ENCODE results near the gene MYDGF. TPM values are rescaled to one million over a fixed set of nuclear protein-coding genes. Genes with fewer than 3 reads are reported as not detected.

Gene MYDGF
- 113 to 149 TPM (median 145 TPM) in 5 replicates for total RNA-seq (2022; extraction: Qiagen RNA extraction; ENCODE audit: low read depth)

DNA sequence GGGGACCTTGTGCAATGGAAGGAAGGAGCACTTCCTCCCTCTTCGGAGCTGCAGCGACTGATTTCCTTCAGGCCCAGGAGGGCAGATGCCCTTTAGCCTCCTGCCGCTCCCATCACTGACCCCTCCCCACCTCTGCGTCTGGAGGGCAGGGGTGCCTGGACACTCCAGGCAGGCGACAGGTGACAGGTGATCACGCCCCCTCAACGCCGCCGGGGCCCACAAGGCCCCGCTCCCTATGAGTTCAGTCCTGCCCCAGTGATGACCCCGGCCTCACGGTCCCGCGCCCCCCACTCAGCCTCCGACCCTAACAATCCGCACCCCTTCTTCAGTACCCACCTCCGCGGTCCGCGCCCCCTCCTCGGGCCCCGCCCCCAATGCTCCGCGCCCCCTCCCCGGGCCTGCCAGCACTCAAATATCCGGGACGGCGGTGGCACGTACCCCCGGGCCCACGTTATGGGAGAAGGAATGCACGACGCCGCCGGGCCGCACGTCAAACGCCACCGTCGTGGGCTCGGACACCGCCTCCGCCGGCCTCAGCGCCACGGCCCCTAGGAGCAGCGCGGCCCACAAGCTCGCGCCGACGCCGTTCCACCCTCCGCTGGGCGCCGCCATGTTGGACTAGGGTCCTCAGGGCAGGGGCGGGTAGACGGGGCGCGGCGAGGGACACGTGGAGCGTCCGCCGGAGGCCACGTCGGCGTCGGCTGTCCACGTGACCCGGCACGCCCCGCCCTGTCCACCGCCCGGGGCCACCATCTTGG is at the start of gene MYDGF:
Gene MYDGF (minus strand): TSS at position 620 of the 758 bp plus-strand sequence. CDS start 8 bp downstream, at position 612.

GRCh38 chr19:4638828-4639530 is 31.2 kb downstream of the MYDGF start, which contains the start of gene TNFAIP8L1:
Gene TNFAIP8L1, plus strand, starts transcription at chr19:4639516. Its CDS starts 12,354 bp downstream, at chr19:4651870.

Other genes starting within 250 kb of the MYDGF start
- gene UBXN6, start 212.5 kb downstream of the MYDGF start, total RNA-seq (2022; extraction: Qiagen RNA extraction; ENCODE audit: low read depth) = 37.5 to 60.4 TPM (median 59.6 TPM) in 5 replicates
- gene HDGFL2, start 198.0 kb downstream of the MYDGF start, total RNA-seq (2022; extraction: Qiagen RNA extraction; ENCODE audit: low read depth) = 24.9 to 32.0 TPM (median 28.7 TPM) in 5 replicates
- gene PLIN4, start 151.9 kb downstream of the MYDGF start, total RNA-seq (2022; extraction: Qiagen RNA extraction; ENCODE audit: low read depth) = 0.20 to 0.27 TPM (median 0.21 TPM) in 5 replicates
- 0.06 to 0.25 TPM (median 0.17 TPM) in 4 of 5 replicates, not detected in the other for gene PLIN5, start 135.1 kb downstream of the MYDGF start, total RNA-seq (2022; extraction: Qiagen RNA extraction; ENCODE audit: low read depth)
- 0.09 to 0.28 TPM (median 0.13 TPM) in 4 of 5 replicates, not detected in the other for gene LRG1, start 130.3 kb downstream of the MYDGF start, total RNA-seq (2022; extraction: Qiagen RNA extraction; ENCODE audit: low read depth)
- 4.4 to 6.5 TPM (median 6.0 TPM) in 5 replicates for gene SEMA6B, start 110.7 kb downstream of the MYDGF start, total RNA-seq (2022; extraction: Qiagen RNA extraction; ENCODE audit: low read depth)
- 3.5 to 5.1 TPM (median 4.8 TPM) in 5 replicates for gene TNFAIP8L1, start 30.8 kb downstream of the MYDGF start, total RNA-seq (2022; extraction: Qiagen RNA extraction; ENCODE audit: low read depth)
- 60.1 to 78.1 TPM (median 65.7 TPM) in 5 replicates for gene DPP9, start 53.5 kb upstream of the MYDGF start, total RNA-seq (2022; extraction: Qiagen RNA extraction; ENCODE audit: low read depth)
- gene FEM1A, start 121.4 kb upstream of the MYDGF start, total RNA-seq (2022; extraction: Qiagen RNA extraction; ENCODE audit: low read depth) = 5.3 to 6.0 TPM (median 5.6 TPM) in 5 replicates
- gene TICAM1, start 161.4 kb upstream of the MYDGF start, total RNA-seq (2022; extraction: Qiagen RNA extraction; ENCODE audit: low read depth) = 7.1 to 9.9 TPM (median 8.9 TPM) in 5 replicates
- gene PLIN3, start 197.3 kb upstream of the MYDGF start, total RNA-seq (2022; extraction: Qiagen RNA extraction; ENCODE audit: low read depth) = 103 to 130 TPM (median 121 TPM) in 5 replicates
- not detected in 5 replicates for gene ARRDC5, start 232.6 kb upstream of the MYDGF start, total RNA-seq (2022; extraction: Qiagen RNA extraction; ENCODE audit: low read depth)
- gene UHRF1, start 239.2 kb upstream of the MYDGF start, total RNA-seq (2022; extraction: Qiagen RNA extraction; ENCODE audit: low read depth) = 45.2 to 50.9 TPM (median 48.1 TPM) in 5 replicates

All from A549 treated with CpdA at 1 μM for 4 hours (cell line).